CD8-positive, alpha-beta memory T cell (primary cell): Measurements from ENCODE around the gene PKIB. TPM values are rescaled to one million over a fixed set of nuclear protein-coding genes. Genes with fewer than 3 reads are reported as not detected.
"Not testable (repeated sequence)": the region's sequence is repeated elsewhere in the genome, so short reads cannot be mapped to it uniquely, and the experiment has no call there.

Experiments
- CTCF ChIA-PET: fragments of 350-600 bp; sonication (Branson Sonifier 250); formaldehyde crosslinking; loops from one replicate; lab custom pipeline; 2021; ENCODE audit warnings: antibody characterized with exemption; lab: Charles Lee
- POLR2A ChIA-PET: fragments of 350-600 bp; sonication (Branson Sonifier 250); formaldehyde crosslinking; loops from one replicate; lab custom pipeline; 2021; ENCODE audit warnings: antibody characterized with exemption; lab: Charles Lee
- DNase-seq, 5 donors: peaks; one replicate each; pipeline versions ENCODE4 v3.0.0 to v3.0.0-alpha.2; 2020 to 2022; ENCODE audit warnings: mixed read lengths in 1 of 5
- H3K27ac ChIP-seq: one replicate; pipeline ENCODE4 v1.7.0; 2013; ENCODE audit warnings: low read depth, mild to moderate bottlenecking, low read length, moderate library complexity
- H3K27me3 ChIP-seq: 2 replicates; pipeline ENCODE4 v1.7.0; 2013; ENCODE audit warnings: low read length, mild to moderate bottlenecking; ENCODE audit not compliant: insufficient read depth, poor library complexity, severe bottlenecking
- H3K36me3 ChIP-seq: 2 replicates; pipeline ENCODE4 v1.7.0; 2013; ENCODE audit warnings: mild to moderate bottlenecking, low read length, moderate library complexity; ENCODE audit not compliant: insufficient read depth
- H3K4me1 ChIP-seq: 2 replicates; pipeline ENCODE4 v1.7.0; 2013; ENCODE audit warnings: mild to moderate bottlenecking, low read length, moderate library complexity; ENCODE audit not compliant: insufficient read depth
- H3K4me3 ChIP-seq: 2 replicates; pipeline ENCODE4 v1.7.0; 2013; ENCODE audit warnings: mild to moderate bottlenecking, low read length
- H3K9me3 ChIP-seq: 2 replicates; pipeline ENCODE4 v1.7.0; 2013; ENCODE audit warnings: mild to moderate bottlenecking, low read length
- H3K27ac Mint-ChIP-seq, 8 donors: one replicate each; pipeline ENCODE4 v1.8.0; 2020 to 2021; ENCODE audit warnings: mixed read lengths in 8 of 8, mild to moderate bottlenecking in 6 of 8, inconsistent platforms in 3 of 8, moderate library complexity in 3 of 8
- H3K27me3 Mint-ChIP-seq, 2 donors: one replicate each; pipeline ENCODE4 v1.8.0; 2020 to 2021; ENCODE audit warnings: mixed read lengths in 2 of 2, mild to moderate bottlenecking in 1 of 2, moderate library complexity in 1 of 2
- H3K36me3 Mint-ChIP-seq, 3 donors: one replicate each; pipeline ENCODE4 v1.8.0; 2020 to 2021; ENCODE audit warnings: mixed read lengths in 3 of 3, inconsistent platforms in 1 of 3, mild to moderate bottlenecking in 1 of 3
- H3K4me1 Mint-ChIP-seq, 3 donors: one replicate each; pipeline ENCODE4 v1.8.0; 2020 to 2021; ENCODE audit warnings: mixed read lengths in 3 of 3, inconsistent platforms in 1 of 3, mild to moderate bottlenecking in 1 of 3
- H3K4me3 Mint-ChIP-seq, 7 donors: one replicate each; pipeline ENCODE4 v1.8.0; 2020 to 2021; ENCODE audit warnings: mixed read lengths in 7 of 7, mild to moderate bottlenecking in 6 of 7, moderate library complexity in 4 of 7, inconsistent platforms in 2 of 7
- H3K9me3 Mint-ChIP-seq, 5 donors: one replicate each; pipeline ENCODE4 v1.8.0; 2020 to 2022; ENCODE audit warnings: mixed read lengths in 5 of 5, mild to moderate bottlenecking in 3 of 5, moderate library complexity in 2 of 5, inconsistent platforms in 1 of 5
- polyA plus RNA-seq: library from polyadenylated mRNA; unstranded; fragments of 300-500 nt; fragmentation: Illumina TruSeq; gene quantifications from one replicate; pipeline ENCODE4 v1.2.3, GENCODE V29; 2021
- total RNA-seq, 2 experiments: library from RNA; stranded (reverse); gene quantifications; one replicate each; pipeline ENCODE4 v1.2.3, GENCODE V29; 2021

The PKIB gene
- total and polyA plus RNA-seq, 3 experiments from 2014 or later, result 0.26 to 0.98 TPM; not detected in 1

DNA sequence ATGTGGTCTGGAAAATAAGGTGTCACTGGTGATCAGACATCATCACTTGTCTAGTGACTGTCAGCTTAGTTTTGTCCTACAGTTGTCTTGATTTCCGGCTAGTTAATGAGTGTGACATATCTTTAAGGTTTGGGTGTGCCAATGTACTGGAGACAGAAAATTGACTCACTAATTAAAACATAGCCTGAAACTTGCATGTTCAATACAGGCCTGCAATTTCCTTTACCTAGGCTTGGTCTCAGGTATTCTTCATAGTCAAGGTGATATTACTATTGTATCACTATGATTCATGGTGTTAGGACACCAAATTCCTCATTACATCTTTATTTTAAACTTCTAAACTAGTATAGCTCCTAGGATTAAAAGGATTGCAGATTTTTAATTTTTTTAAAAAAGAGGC lies 32.4 kb downstream of the PKIB start:
- H3K36me3 ChIP-seq, H3K27ac ChIP-seq, H3K27me3 Mint-ChIP-seq, H3K9me3 Mint-ChIP-seq, H3K4me1 ChIP-seq, H3K9me3 ChIP-seq, POLR2A ChIA-PET, H3K4me1 Mint-ChIP-seq, DNase-seq, H3K27ac Mint-ChIP-seq, H3K27me3 ChIP-seq, H3K36me3 Mint-ChIP-seq, H3K4me3 Mint-ChIP-seq, H3K4me3 ChIP-seq, CTCF ChIA-PET: not testable (repeated sequence)

DNA sequence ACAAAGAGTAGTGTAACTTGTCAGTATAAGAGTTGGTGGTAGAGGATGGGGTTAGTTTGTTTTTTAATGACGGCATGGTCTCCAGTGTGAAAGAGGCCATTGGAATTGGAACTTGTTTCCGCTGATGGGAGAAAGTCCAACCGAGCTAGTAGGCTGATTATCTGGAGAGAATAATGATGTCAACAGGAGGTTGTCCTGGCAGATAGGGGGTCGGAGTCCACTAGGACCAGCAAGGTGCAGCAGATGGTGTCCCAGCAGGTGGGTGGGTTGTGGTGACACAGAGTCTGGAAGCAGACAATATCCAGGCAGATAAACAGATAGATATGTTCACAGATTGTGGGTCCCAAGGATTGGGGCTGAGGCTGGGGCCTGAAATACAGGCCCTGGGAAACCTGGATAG lies 35.1 kb downstream of the PKIB start:
- DNase-seq, result no peak
- H3K27ac ChIP-seq, result no peak overlapping the region
- H3K27me3 ChIP-seq, result no peaks in the 10 kb centered on the region
- H3K4me1 ChIP-seq, result no peaks in the 10 kb centered on the region
- ChIA-PET POLR2A (no interaction called here), CTCF (no interaction called here)
- H3K4me3 Mint-ChIP-seq, result no peak overlapping the region
- H3K27me3 Mint-ChIP-seq, result peaks cover 0 to 3% of the 10 kb centered on the region in 2 donors
- H3K9me3 Mint-ChIP-seq, result no peaks in the 10 kb centered on the region
- H3K36me3 ChIP-seq, result no peaks in the 10 kb centered on the region
- H3K36me3 Mint-ChIP-seq, result no peaks in the 10 kb centered on the region
- no peaks in the 10 kb centered on the region for H3K4me1 Mint-ChIP-seq
- H3K9me3 ChIP-seq, result no peaks in the 10 kb centered on the region
- H3K27ac Mint-ChIP-seq, result no peak overlapping the region
- no peak overlapping the region for H3K4me3 ChIP-seq

DNA sequence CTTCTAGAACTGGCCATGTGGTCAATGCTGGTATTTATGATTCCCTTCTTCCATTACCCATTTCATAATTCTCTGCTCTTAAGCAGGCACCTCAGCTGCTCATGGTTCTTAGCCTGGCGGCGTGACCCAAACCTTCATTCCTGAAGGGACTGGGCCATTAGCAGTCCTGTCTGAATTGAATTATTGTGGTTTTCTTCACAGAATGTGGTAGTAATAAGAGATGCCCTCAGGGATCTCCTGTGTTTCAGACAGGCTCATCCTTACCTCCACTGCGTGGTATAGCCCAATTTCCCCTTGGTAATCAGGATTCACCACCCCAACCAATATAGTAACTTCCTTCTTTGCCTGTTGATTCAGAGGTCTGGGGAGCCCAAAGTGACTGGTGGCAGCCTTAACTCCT lies 37.6 kb downstream of the PKIB start:
- ChIA-PET CTCF (no interaction called here), POLR2A (no interaction called here)
- Histone ChIP-seq H3K27me3 (no peaks in the 10 kb centered on the region), H3K36me3 (no peaks in the 10 kb centered on the region), H3K4me3 (no peak overlapping the region), H3K4me1 (no peaks in the 10 kb centered on the region), H3K27ac (no peak overlapping the region), H3K9me3 (no peaks in the 10 kb centered on the region)
- no peaks in the 10 kb centered on the region for H3K9me3 Mint-ChIP-seq
- no peak for DNase-seq
- no peaks in the 10 kb centered on the region for H3K36me3 Mint-ChIP-seq
- H3K4me3 Mint-ChIP-seq, result no peak overlapping the region
- peaks cover 0 to 3% of the 10 kb centered on the region in 2 donors for H3K27me3 Mint-ChIP-seq
- no peak overlapping the region for H3K27ac Mint-ChIP-seq
- no peaks in the 10 kb centered on the region for H3K4me1 Mint-ChIP-seq

DNA sequence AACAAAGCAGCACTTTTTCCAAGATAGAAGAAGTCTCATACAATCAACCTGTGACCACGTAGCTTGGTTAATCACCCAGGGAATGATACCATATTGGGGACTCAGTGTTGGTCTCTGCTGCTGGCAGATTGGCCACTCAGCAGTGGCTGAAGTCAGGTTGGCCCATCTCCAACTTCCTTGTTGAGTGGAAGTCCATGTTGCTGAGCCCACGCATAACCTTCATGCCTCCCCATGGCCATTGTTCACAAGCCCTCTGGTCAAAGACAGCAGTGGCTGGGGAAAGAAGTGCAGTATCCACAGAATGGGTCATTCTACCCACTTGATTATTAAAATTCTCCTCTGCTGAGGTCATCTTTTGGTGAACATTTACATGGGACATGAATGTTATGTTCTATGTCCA lies 38.5 kb downstream of the PKIB start:
- Mint-ChIP-seq H3K27me3 (peaks cover 0 to 3% of the 10 kb centered on the region in 2 donors), H3K4me3 (no peak overlapping the region), H3K36me3 (no peaks in the 10 kb centered on the region), H3K27ac (no peak overlapping the region), H3K4me1 (no peaks in the 10 kb centered on the region), H3K9me3 (no peaks in the 10 kb centered on the region)
- ChIA-PET POLR2A (no interaction called here), CTCF (no interaction called here)
- H3K9me3 ChIP-seq, result no peaks in the 10 kb centered on the region
- H3K4me1 ChIP-seq, result no peaks in the 10 kb centered on the region
- no peaks in the 10 kb centered on the region for H3K27me3 ChIP-seq
- DNase-seq, result no peak
- no peaks in the 10 kb centered on the region for H3K36me3 ChIP-seq
- H3K27ac ChIP-seq, result no peak overlapping the region
- H3K4me3 ChIP-seq, result no peak overlapping the region

DNA sequence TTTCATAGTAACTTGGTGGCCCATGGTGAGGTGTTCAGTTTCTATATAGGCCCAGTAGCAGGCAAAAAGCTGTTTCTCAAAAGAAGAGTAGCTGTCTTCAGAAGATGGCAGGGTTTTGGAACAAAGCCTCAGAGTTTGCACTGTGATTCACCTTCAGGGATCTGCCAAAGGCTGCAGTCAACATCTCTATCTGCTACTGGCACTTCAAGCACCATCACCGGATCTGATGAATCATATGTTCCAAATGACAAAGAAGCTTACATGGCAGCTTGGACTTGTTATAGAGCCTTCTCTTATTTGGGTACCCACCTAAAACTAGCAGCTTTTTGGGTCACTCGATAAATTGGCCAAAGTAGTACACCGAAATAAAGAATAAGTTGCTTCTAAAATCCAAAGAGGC lies 39.5 kb downstream of the PKIB start:
- H3K4me3 Mint-ChIP-seq, result no peak overlapping the region
- ChIA-PET CTCF (no interaction called here), POLR2A (no interaction called here)
- Histone ChIP-seq H3K4me3 (no peak overlapping the region), H3K27me3 (no peaks in the 10 kb centered on the region), H3K9me3 (no peaks in the 10 kb centered on the region), H3K27ac (no peak overlapping the region), H3K36me3 (no peaks in the 10 kb centered on the region), H3K4me1 (no peaks in the 10 kb centered on the region)
- no peaks in the 10 kb centered on the region for H3K36me3 Mint-ChIP-seq
- H3K27ac Mint-ChIP-seq, result no peak overlapping the region
- no peaks in the 10 kb centered on the region for H3K4me1 Mint-ChIP-seq
- no peak for DNase-seq
- peaks cover 0 to 3% of the 10 kb centered on the region in 2 donors for H3K27me3 Mint-ChIP-seq
- H3K9me3 Mint-ChIP-seq, result no peaks in the 10 kb centered on the region

DNA sequence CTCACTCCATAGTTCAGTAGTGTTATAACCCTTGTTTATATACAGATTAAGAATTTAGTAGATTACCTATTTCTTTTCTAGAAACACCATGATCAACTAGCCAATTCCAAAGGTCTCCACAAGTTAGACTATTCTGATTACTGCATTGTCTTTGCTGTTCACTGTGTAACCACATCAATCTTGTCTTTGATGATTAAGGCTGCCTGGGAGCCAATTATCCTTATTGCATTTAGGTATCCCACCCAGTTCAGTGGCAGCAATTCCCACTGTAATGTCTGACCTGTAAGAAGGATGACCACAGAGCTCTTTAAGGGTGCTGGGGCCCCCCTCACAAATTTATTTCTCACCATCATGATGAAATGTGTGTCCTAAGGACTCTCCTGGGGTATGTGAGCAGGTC lies 40.2 kb downstream of the PKIB start:
- Mint-ChIP-seq H3K27ac (no peak overlapping the region), H3K4me1 (no peaks in the 10 kb centered on the region), H3K36me3 (no peaks in the 10 kb centered on the region), H3K27me3 (peaks cover 0 to under 1% of the 10 kb centered on the region in 2 donors), H3K9me3 (no peaks in the 10 kb centered on the region), H3K4me3 (no peak overlapping the region)
- Histone ChIP-seq H3K4me1 (no peaks in the 10 kb centered on the region), H3K4me3 (no peak overlapping the region), H3K36me3 (no peaks in the 10 kb centered on the region), H3K9me3 (no peaks in the 10 kb centered on the region), H3K27ac (no peak overlapping the region), H3K27me3 (no peaks in the 10 kb centered on the region)
- POLR2A ChIA-PET, result no interaction called here
- DNase-seq, result no peak
- CTCF ChIA-PET, result no interaction called here

DNA sequence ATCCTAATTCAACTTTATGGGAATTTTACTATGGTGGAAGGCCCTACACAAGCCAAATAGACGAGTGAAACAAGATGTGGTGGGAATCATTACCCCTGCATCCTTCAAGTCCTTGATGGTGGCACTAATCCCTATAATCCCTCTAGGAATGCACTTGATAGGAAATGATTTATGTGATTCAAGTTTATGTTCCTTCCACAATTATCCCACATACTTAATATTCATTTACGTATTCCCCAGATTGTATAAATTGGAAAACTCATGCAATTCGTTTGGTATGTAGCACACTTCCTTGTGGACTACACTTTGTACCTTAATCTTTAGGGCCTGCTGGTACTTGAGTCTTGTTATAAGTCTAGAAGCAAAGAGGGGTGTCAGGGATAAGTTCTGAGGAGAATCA lies 40.8 kb downstream of the PKIB start:
- no peaks in the 10 kb centered on the region for H3K4me1 Mint-ChIP-seq
- POLR2A ChIA-PET, result no interaction called here
- H3K27me3 ChIP-seq, result no peaks in the 10 kb centered on the region
- no peak overlapping the region for H3K4me3 Mint-ChIP-seq
- no peaks in the 10 kb centered on the region for H3K9me3 Mint-ChIP-seq
- no peaks in the 10 kb centered on the region for H3K36me3 ChIP-seq
- no peaks in the 10 kb centered on the region for H3K27me3 Mint-ChIP-seq
- H3K4me1 ChIP-seq, result no peaks in the 10 kb centered on the region
- no peaks in the 10 kb centered on the region for H3K9me3 ChIP-seq
- no peaks in the 10 kb centered on the region for H3K36me3 Mint-ChIP-seq
- CTCF ChIA-PET, result no interaction called here
- H3K4me3 ChIP-seq, result no peak overlapping the region
- no peak for DNase-seq
- H3K27ac Mint-ChIP-seq, result no peak overlapping the region
- H3K27ac ChIP-seq, result no peak overlapping the region

DNA sequence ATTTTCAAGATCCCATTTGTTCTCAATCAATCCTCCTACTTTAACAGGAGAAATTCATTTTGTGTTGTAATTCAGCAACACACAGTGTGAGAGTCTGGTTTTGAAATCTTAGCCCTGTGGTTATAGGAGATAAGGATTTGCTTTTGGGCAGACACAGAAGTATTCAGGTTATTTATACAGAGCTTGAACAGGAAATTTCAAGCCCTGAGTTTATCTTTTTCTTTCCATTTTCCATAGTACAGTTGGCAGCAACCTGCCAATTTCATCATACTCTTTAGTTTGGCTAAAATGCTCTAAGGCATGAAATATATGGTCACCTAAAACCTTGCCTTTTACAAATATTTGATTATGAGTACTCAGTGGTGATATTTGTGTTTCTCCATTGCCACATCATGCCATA lies 41.4 kb downstream of the PKIB start:
- Mint-ChIP-seq H3K9me3 (no peaks in the 10 kb centered on the region), H3K27me3 (no peaks in the 10 kb centered on the region), H3K4me1 (no peaks in the 10 kb centered on the region), H3K27ac (no peak overlapping the region), H3K4me3 (no peak overlapping the region), H3K36me3 (no peaks in the 10 kb centered on the region)
- Histone ChIP-seq H3K36me3 (no peaks in the 10 kb centered on the region), H3K4me3 (no peak overlapping the region), H3K4me1 (no peaks in the 10 kb centered on the region), H3K27ac (no peak overlapping the region), H3K27me3 (no peaks in the 10 kb centered on the region), H3K9me3 (no peaks in the 10 kb centered on the region)
- DNase-seq, result no peak
- CTCF ChIA-PET, result no interaction called here
- POLR2A ChIA-PET, result no interaction called here

DNA sequence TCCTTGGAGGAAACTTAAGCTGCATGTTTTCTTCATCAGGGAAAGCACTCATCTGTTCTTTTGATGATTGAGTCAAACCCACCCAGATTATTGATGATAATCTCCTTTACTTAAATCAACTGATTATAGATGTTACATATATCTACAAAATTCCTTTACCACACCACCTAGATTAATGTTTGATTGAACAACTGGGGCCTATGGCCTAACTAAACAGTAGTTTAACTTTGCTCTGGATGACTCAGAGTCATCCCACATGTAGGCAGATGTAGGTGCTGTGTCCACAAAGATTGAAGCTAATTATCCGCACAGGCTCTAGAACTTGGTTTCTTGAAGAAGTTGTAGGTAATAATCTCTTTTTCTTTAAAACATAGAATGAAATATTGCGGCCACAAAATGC lies 42.2 kb downstream of the PKIB start:
- Histone ChIP-seq H3K4me3 (no peak overlapping the region), H3K9me3 (no peaks in the 10 kb centered on the region), H3K27ac (no peak overlapping the region), H3K27me3 (no peaks in the 10 kb centered on the region), H3K36me3 (no peaks in the 10 kb centered on the region), H3K4me1 (no peaks in the 10 kb centered on the region)
- H3K36me3 Mint-ChIP-seq, result no peaks in the 10 kb centered on the region
- no peak overlapping the region for H3K4me3 Mint-ChIP-seq
- CTCF ChIA-PET, result no interaction called here
- POLR2A ChIA-PET, result no interaction called here
- no peaks in the 10 kb centered on the region for H3K9me3 Mint-ChIP-seq
- no peak overlapping the region for H3K27ac Mint-ChIP-seq
- H3K4me1 Mint-ChIP-seq, result no peaks in the 10 kb centered on the region
- no peaks in the 10 kb centered on the region for H3K27me3 Mint-ChIP-seq
- DNase-seq, result no peak
